NCI-H2081 treated with DMSO at 0.1 percent for 48 hours (cell line): ENCODE results near the gene VTN.

Experiments used
- DNase-seq: peaks from one replicate; lab custom pipeline; 2025; lab: John Stamatoyannopoulos, UW

The VTN gene

DNA sequence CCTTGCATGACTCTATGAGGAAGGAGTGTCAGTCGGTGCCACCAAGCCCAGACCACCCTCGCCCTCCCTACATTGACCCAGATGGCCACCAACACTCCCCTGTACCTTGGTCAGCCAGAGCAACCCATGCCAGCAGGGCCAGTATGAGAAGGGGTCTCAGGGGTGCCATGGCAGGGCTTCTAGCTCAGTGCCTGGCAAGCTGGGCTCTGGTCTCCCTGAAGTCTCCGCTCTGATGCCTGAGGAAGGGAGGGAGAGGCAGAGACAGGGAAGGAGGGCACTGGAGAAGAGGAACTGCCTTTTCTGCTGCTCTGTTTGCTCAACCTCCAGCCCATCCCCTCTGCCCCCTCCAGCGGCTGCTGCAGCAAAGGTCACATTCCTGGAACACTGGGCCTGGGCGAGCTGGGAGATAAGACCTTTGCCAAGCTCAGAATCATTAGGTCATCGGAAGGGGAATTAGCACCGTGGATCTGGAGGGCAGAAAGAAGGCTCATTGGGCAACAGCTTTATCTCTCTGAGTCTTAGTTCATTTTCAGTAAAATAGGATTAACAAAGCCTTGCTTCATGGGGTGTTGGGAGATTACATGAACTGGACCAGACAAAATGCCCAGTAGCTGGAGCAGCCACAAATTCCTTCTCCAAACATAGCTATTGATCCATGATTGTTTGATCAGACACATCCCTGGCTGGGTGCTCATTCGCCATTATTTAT lies at the start of gene VTN:
VTN (minus strand) TSS at position 273 of the 709 bp plus-strand sequence; CDS start at position 169, 104 bp downstream.
- no peak for DNase-seq

DNA sequence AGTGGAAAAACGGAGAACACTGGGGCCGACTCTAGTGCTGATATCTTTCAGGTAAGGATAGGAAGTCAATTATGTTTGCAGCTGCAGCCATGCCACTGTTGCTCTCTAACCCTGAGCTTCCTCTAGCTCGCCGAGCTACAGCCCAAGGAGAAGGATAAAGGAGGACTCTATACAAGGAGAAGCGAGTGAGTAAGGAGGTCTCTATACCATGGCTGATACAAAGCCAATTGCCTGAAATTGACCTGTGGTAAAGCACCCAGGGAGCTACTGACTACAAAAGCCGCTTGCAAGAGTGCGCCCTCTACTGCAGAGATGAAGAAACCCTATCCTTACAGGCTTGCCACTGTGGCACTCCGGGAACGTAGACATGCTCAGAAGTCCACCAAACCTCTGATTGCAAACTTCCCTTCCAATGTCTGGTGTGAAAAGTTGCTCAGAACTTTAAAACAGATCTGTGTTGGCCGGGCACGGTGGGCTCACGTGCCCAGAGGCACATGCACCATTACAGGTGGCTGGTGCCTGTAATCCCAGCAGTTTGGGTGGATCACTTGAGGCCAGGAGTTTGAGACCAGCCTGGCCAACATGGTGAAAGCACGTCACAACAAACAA lies 46.7 kb upstream of the VTN start:
- DNase-seq, result no peak

GRCh38 chr17:28415886-28416285 lies 45.8 kb upstream of the VTN start:
- no peak for DNase-seq

DNA sequence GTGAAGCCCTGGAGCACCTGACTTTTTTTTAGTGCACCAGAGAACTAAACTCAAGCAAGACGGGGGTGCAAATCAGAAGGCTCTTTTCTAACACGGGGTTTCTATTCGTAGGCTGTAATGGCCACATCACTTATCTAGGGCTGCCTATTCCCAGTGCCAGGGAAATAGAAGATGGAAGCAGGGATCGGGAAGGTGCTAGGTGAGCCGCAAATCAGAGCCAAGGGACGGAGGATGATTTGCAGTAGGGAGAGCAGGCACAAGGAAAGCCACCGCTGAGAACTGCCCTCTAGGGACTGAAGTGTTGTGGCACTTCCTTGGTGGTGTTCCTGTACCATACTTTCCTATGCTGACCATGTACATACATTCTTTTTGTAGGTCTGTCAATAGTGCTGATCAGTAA lies 43.7 kb upstream of the VTN start:
- DNase-seq, result no peak

GRCh38 chr17:28412099-28412498 lies 42.0 kb upstream of the VTN start:
- no peak for DNase-seq

- no peak for DNase-seq
Measured at GRCh38 chr17:28407974-28408306, 37.8 kb upstream of the VTN start.

DNA sequence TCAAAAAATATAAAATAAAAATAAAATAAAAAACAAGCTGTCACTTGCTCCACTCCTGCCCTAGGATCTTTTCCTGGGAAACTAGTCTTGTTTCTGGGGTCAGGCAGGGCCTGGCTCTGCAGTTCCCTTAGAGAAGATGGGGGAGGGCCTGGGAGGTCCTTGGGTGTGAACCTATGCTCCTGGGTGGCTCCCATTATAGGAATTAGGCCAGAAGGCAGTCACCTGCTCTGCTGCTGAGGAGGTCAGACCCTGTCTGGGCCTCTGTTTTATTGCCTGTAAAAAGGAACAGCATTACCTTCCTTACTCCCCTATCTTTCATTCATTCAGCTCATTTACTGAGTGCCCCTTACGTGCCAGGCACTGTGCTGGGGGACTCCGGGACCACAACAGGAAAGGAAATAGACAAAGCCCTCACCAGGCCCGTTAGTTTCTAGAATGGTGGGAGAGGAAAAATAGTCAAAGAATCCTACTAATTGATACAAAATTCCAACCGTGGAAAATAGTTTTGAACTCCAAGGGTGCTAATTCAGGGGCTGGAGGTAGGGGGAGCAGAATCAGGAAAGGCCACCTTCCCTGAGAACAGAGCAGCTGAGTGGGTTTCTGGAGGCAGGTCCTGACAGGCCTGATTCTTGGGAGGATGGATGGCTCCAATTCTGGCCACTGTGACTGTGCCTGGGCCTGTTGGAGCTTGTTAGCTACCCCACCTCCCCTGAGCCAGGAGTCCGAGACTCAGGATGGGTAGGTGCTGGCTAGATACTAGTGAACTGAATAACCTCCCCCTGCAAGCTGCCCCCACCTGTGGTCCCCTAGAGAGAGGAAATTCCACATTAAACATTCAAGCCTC lies 37.2 kb upstream of the VTN start:
- no peak for DNase-seq

- DNase-seq, result no peak
Measured at GRCh38 chr17:28406473-28406814, 36.3 kb upstream of the VTN start.

- no peak for DNase-seq
Measured at GRCh38 chr17:28405632-28406472, 35.7 kb upstream of the VTN start, which contains the start of gene SLC46A1. SLC46A1 (minus strand) TSS chr17:28406212; CDS start chr17:28406114, 98 bp downstream.

- no peak for DNase-seq
Measured at GRCh38 chr17:28404812-28405570, 34.9 kb upstream of the VTN start.

- no peak for DNase-seq
Measured at GRCh38 chr17:28404461-28404811, 34.3 kb upstream of the VTN start.

DNA sequence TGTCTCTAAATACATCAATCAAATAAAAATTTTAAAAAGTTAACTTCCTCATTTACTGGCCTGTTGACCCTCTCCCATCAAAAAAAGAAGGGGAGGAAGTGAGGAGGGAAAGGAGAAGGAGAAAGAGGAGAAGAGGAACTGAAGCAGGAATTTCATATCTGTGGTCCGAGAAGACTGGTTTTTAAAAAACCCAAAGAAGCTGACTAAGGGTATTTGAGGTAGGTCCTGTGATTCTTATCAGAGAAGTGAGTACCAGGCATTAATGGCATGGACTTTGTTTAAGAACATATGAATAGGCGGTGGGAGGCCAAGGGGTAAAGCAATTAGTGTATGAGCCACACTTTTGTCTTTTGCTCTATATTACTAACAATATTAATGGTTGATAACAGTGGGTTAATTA lies 33.9 kb upstream of the VTN start:
- no peak for DNase-seq

DNA sequence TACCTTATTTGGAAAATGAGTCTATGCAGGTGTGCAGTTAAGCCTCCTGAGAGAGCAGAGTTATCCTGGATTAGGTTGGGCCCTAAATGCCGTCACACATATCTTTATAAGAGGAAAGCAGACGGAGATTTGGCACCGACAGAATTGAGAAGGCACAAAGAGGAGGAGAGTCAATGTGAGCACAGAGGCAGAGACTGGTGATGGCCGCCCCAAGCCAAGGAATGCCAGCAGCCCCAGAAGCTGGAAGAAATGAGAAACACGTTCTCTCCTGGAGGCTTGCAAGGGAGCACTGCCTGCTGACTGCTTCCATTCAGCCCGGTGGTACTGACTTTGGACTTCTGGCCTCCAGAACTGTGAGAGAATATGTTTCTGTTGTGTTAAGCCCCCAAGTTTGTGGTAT lies 32.7 kb upstream of the VTN start:
- no peak for DNase-seq

GRCh38 chr17:28402224-28402630 lies 32.1 kb upstream of the VTN start:
- DNase-seq, result no peak

DNA sequence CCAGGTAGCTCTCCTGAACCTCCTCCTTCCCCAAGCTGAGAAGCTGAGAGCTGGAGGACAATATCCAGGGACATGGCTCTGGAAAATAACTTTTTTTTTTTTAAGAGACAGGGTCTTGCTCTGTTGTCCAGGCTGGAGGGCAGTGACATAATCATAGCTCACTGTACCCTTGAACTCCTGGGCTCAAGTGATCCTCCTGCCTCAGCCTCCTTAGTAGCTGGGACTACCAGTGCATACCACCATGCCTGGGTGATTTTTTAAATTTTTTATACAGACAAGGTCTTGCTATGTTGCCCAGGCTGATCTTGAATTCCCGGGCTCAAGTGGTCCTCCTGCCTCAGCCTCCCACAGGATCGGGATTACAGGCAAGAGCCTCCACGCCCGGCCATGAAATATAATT lies 29.7 kb upstream of the VTN start:
- no peak for DNase-seq

GRCh38 chr17:28398280-28398981 lies 28.3 kb upstream of the VTN start:
- DNase-seq, result no peak

DNA sequence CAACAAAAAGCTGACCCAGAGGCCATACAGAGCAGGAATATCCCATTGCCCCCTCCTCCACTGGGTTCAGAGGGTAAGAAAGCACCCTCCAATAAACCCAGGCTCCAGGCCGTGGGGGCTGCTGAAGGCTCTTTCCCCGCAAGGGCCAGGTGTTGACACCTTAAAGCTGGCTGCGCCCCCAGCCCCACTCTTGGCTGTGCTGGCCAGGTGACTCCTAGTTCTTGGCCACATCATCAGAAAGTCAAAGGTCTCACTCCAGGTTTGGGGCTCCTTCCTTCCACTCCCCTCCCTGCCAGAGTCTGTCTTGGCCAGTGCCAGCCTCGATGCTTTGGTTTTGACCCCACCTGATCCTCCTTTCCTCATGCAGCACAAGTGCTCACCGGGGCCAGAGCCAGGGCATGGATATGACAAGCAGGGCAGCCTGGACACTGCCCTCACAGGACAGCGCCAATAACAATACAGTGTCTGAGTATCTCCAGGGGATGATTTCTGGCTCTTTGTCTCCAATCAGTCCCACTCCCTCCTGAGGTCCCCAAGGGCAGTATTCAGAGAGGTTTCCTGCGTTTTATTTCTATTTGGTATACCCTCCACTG lies 27.7 kb upstream of the VTN start:
- no peak for DNase-seq

GRCh38 chr17:28397275-28397674 lies 27.2 kb upstream of the VTN start:
- DNase-seq, result no peak

DNA sequence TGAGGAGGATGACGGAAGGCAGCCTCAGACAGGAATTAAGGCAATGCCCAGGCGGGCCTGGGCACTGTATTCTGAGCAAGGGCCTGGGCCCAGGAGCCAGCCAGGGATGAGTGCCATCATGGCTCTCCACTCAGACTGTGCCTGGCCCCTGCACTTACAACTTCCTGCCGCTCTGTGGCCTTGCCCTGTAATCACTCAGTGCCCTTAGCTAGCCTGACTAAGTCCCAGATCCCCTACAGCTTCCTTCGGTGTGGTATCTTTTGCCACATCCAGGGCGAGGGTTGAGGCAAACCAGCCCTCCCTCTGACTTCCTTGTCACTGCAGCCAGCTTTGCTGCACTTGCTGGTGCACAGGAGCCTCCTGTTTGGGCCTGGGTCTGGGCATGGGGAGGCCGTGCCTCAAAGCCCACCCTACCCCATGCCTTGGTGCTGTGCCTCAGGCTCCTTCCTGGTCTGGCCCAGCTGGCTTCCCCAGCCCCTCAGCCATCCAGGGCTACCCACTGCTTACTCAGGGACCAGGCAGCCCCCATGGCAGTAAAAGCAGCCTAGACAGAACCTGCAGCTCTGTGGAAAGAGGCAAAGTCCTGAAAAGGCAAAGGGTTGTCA lies 26.6 kb upstream of the VTN start:
- no peak for DNase-seq

DNA sequence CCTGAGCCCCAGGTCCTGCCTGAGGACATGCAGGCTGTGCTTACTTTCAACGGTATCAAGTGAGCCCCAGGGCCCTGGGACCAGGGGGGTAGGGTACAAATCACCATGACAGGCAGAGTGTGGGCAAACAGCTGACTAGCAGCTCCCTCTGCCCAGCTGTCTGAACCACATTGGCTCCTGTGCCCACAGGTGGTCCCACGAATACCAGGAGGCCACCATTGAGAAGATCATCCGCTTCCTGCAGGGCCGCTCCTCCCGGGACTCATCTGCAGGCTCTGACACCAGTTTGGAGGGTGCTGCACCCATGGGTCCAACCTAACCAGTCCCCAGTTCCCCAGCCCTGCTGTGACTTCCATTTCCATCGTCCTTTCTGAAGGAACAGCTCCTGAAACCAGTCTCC lies 25.9 kb upstream of the VTN start:
- no peak for DNase-seq
